ENCODE data around the gene FEV. TPM values are rescaled to one million over a fixed set of nuclear protein-coding genes. Genes with fewer than 3 reads are reported as not detected.

FEV gene
- total and polyA plus RNA-seq, 2 donors (not counting 1 experiment from before 2014, with no cell fraction given) = not detected

GRCh38 chr2:218979846-218980734 is 4.9 kb downstream of the FEV start:
- Histone ChIP-seq H3K79me2 (ENCODE audit: control insufficient read depth, insufficient read depth, low read length) (no peaks in the 10 kb centered on the region), H3K4me1 (ENCODE audit: control insufficient read depth, extremely low read depth, insufficient read depth, low read length) (no peaks in the 10 kb centered on the region), H3K36me3 (ENCODE audit: control insufficient read depth, insufficient read depth, low read length) (no peaks in the 10 kb centered on the region), H4K20me1 (ENCODE audit: control insufficient read depth, extremely low read depth, insufficient read depth, low read length) (no peaks in the 10 kb centered on the region), H3K9ac (ENCODE audit: insufficient read depth, low read length) (no peak overlapping the region), H3K27ac (ENCODE audit: insufficient read depth, low read length) (no peak overlapping the region), H3K27me3 (ENCODE audit: control insufficient read depth, insufficient read depth, low read length) (peaks cover 45% of the 10 kb centered on the region), H3K4me2 (ENCODE audit: extremely low read depth, insufficient read depth, low read length) (peak overlapping the region; percentile 88), H2AFZ (ENCODE audit: low read length) (peak overlapping the region; percentile 84), H3K4me3 (replicated peaks in 1 of 4; ENCODE audit: control extremely low read depth in 1 of 4, insufficient read depth in 1 of 4, low read depth in 3 of 4, low read length in 4 of 4) (peak overlapping the region in 3 of 4 experiments; percentile 10 to 26 (median 25)), H3K9me3 (ENCODE audit: control insufficient read depth, insufficient read depth, low read depth, low read length) (no peaks in the 10 kb centered on the region)
- DNase-seq (ENCODE audit: low read depth in 2 of 2) = peak; percentile 66 to 71
- peak; percentile 73 to 78 for TF ChIP-seq CTCF (conservative IDR thresholded peaks at IDR 0.05 in 1 of 2, IDR thresholded peaks at IDR 0.05 in 1 of 2; ENCODE audit: low read depth in 1 of 2, low read length in 2 of 2)
- TF ChIP-seq EZH2 (IDR thresholded peaks at IDR 0.05; ENCODE audit: low read length, missing control alignments) = no peak

- H3K36me3 ChIP-seq (ENCODE audit: control insufficient read depth, insufficient read depth, low read length) = no peaks in the 10 kb centered on the region
- H3K79me2 ChIP-seq (ENCODE audit: control insufficient read depth, insufficient read depth, low read length) = no peaks in the 10 kb centered on the region
- no peak overlapping the region for H2AFZ ChIP-seq (ENCODE audit: low read length)
- no peak for TF ChIP-seq EZH2 (IDR thresholded peaks at IDR 0.05; ENCODE audit: low read length, missing control alignments)
- DNase-seq (ENCODE audit: low read depth in 2 of 2) = no peak
- no peaks in the 10 kb centered on the region for H4K20me1 ChIP-seq (ENCODE audit: control insufficient read depth, extremely low read depth, insufficient read depth, low read length)
- no peaks in the 10 kb centered on the region for H3K4me1 ChIP-seq (ENCODE audit: control insufficient read depth, extremely low read depth, insufficient read depth, low read length)
- peaks cover 8% of the 10 kb centered on the region for H3K27me3 ChIP-seq (ENCODE audit: control insufficient read depth, insufficient read depth, low read length)
- no peak overlapping the region for H3K27ac ChIP-seq (ENCODE audit: insufficient read depth, low read length)
- H3K9ac ChIP-seq (ENCODE audit: insufficient read depth, low read length) = no peak overlapping the region
- H3K4me3 ChIP-seq (replicated peaks in 1 of 4; ENCODE audit: control extremely low read depth in 1 of 4, insufficient read depth in 1 of 4, low read depth in 3 of 4, low read length in 4 of 4) = no peak overlapping the region
- H3K9me3 ChIP-seq (ENCODE audit: control insufficient read depth, insufficient read depth, low read depth, low read length) = no peaks in the 10 kb centered on the region
- no peak overlapping the region for H3K4me2 ChIP-seq (ENCODE audit: extremely low read depth, insufficient read depth, low read length)
Measured at GRCh38 chr2:218975060-218975777, 9.8 kb downstream of the FEV start.

- no peak overlapping the region for H2AFZ ChIP-seq (ENCODE audit: low read length)
- TF ChIP-seq EZH2 (IDR thresholded peaks at IDR 0.05; ENCODE audit: low read length, missing control alignments) = no peak
- no peak for TF ChIP-seq CTCF (conservative IDR thresholded peaks at IDR 0.05 in 1 of 2, IDR thresholded peaks at IDR 0.05 in 1 of 2; ENCODE audit: low read depth in 1 of 2, low read length in 2 of 2)
- no peak overlapping the region for H3K9ac ChIP-seq (ENCODE audit: insufficient read depth, low read length)
- DNase-seq (ENCODE audit: low read depth in 2 of 2) = no peak
- no peaks in the 10 kb centered on the region for H3K4me1 ChIP-seq (ENCODE audit: control insufficient read depth, extremely low read depth, insufficient read depth, low read length)
- no peak overlapping the region for H3K27ac ChIP-seq (ENCODE audit: insufficient read depth, low read length)
- peaks cover 2% of the 10 kb centered on the region for H3K27me3 ChIP-seq (ENCODE audit: control insufficient read depth, insufficient read depth, low read length)
- H4K20me1 ChIP-seq (ENCODE audit: control insufficient read depth, extremely low read depth, insufficient read depth, low read length) = no peaks in the 10 kb centered on the region
- no peak overlapping the region for H3K4me3 ChIP-seq (replicated peaks in 1 of 4; ENCODE audit: control extremely low read depth in 1 of 4, insufficient read depth in 1 of 4, low read depth in 3 of 4, low read length in 4 of 4)
- H3K9me3 ChIP-seq (ENCODE audit: control insufficient read depth, insufficient read depth, low read depth, low read length) = no peaks in the 10 kb centered on the region
- no peak overlapping the region for H3K4me2 ChIP-seq (ENCODE audit: extremely low read depth, insufficient read depth, low read length)
- H3K36me3 ChIP-seq (ENCODE audit: control insufficient read depth, insufficient read depth, low read length) = no peaks in the 10 kb centered on the region
- no peaks in the 10 kb centered on the region for H3K79me2 ChIP-seq (ENCODE audit: control insufficient read depth, insufficient read depth, low read length)
Measured at GRCh38 chr2:218970894-218971293, 14.1 kb downstream of the FEV start.
